Peyer's patch (tissue), 4 donors: Measurements from ENCODE around the gene CDH23. TPM values are rescaled to one million over a fixed set of nuclear protein-coding genes. Genes with fewer than 3 reads are reported as not detected.

Experiments
- DNase-seq, 3 donors: peaks; one replicate each; pipeline ENCODE4 v3.0.0-alpha.2; 2017 to 2019
- H3K27ac ChIP-seq, 4 donors: fragments of 200-600 bp; sonication (generic); one replicate each; pipeline ENCODE4 v1.5.1; 2016 to 2019
- H3K27me3 ChIP-seq, 2 donors: fragments of 200-600 bp; sonication (generic); one replicate each; pipeline ENCODE4 v1.5.1; 2019
- H3K36me3 ChIP-seq, 3 donors: fragments of 200-600 bp; sonication (generic); one replicate each; pipeline ENCODE4 v1.5.1; 2016 to 2019
- H3K4me1 ChIP-seq, 4 donors: fragments of 200-600 bp; sonication (generic); one replicate each; pipeline ENCODE4 v1.5.1; 2016 to 2019
- H3K4me3 ChIP-seq, 4 donors: fragments of 200-600 bp; sonication (generic); 1 replicate in 3 of 4; 2 replicates in 1 of 4; pipeline ENCODE4 v1.5.1; 2016 to 2019; ENCODE audit warnings: mild to moderate bottlenecking in 1 of 4
- H3K9me3 ChIP-seq, 4 donors: fragments of 200-600 bp; sonication (generic); one replicate each; pipeline ENCODE4 v1.5.1; 2016 to 2019; ENCODE audit warnings: mild to moderate bottlenecking in 1 of 4
- POLR2A ChIP-seq, 2 donors: fragments of 450-650 bp; IDR thresholded peaks; one replicate each; pipeline ENCODE4 v1.5.1; 2017; ENCODE audit warnings: antibody characterized with exemption in 2 of 2, mild to moderate bottlenecking in 2 of 2, moderate library complexity in 2 of 2
- total RNA-seq, 4 donors: library from RNA; depleted of rRNA; stranded (reverse); fragments of >200 nt; gene quantifications; one replicate each; pipeline ENCODE4 v1.1.0, GENCODE V29; 2016
- TF ChIP-seq, protein P1 (sequence below), 6 experiments: fragments of 450-650 bp in 4 of 6; fragments of 200-600 bp in 2 of 6; sonication (generic) in 1 of 6; IDR thresholded peaks; one replicate each; pipeline ENCODE4 v1.5.1; 2017 to 2019; ENCODE audit warnings: antibody characterized with exemption in 6 of 6, mild to moderate bottlenecking in 3 of 6, moderate library complexity in 1 of 6

CDH23 gene
- total RNA-seq, 4 donors from 2014 or later = 3.2 to 9.9 (median 5.4) TPM

DNA sequence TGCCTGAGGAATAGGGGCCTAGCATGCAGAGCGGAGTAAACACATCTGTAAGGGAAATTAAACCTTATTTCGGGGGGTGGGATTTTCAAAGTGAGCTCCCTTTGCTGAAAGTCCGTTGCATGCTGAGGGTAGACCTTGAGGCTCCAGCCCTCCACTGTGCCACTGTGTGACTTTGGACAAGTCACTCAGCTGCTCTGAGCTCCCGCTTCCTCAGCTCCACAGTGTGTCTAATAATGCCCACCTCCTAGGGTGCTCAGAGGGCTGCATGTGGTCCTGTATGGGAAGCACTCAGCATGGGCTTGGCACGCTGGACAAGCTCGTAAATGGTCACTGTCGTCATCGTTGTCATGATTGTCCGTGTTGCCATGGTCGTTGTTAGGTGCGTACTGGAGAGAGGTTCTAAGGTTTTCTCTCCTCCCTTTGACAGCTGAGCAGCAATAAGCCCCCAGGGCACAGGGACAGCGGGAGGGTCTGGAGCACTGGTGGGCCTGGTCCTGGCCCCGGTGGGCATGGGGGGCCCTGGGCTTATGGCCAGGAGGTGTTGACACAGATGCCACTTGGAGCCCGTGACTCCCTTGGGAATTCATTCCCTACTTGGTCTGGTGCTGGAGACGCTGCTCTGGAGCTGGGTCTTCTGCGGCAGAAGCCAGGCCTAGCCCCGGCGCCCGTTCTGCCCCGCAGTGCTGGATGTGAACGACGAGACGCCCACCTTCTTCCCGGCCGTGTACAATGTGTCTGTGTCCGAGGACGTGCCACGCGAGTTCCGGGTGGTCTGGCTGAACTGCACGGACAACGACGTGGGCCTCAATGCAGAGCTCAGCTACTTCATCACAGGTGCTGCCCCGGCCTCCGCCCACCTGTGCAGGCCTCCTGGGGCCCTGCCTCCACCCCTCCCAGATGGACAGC is 309.7 kb downstream of the CDH23 start:
- Histone ChIP-seq H3K36me3 (no peaks in the 10 kb centered on the region), H3K4me1 (peaks cover 0 to 10% (median 3%) of the 10 kb centered on the region in 4 donors), H3K27ac (no peak overlapping the region), H3K9me3 (no peaks in the 10 kb centered on the region), H3K4me3 (no peak overlapping the region), H3K27me3 (no peaks in the 10 kb centered on the region)
- DNase-seq = no peak
- TF ChIP-seq POLR2A (IDR thresholded peaks at IDR 0.05) = no peak
- TF ChIP-seq, protein P1, sequence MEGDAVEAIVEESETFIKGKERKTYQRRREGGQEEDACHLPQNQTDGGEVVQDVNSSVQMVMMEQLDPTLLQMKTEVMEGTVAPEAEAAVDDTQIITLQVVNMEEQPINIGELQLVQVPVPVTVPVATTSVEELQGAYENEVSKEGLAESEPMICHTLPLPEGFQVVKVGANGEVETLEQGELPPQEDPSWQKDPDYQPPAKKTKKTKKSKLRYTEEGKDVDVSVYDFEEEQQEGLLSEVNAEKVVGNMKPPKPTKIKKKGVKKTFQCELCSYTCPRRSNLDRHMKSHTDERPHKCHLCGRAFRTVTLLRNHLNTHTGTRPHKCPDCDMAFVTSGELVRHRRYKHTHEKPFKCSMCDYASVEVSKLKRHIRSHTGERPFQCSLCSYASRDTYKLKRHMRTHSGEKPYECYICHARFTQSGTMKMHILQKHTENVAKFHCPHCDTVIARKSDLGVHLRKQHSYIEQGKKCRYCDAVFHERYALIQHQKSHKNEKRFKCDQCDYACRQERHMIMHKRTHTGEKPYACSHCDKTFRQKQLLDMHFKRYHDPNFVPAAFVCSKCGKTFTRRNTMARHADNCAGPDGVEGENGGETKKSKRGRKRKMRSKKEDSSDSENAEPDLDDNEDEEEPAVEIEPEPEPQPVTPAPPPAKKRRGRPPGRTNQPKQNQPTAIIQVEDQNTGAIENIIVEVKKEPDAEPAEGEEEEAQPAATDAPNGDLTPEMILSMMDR (IDR thresholded peaks at IDR 0.05) = no peak

DNA sequence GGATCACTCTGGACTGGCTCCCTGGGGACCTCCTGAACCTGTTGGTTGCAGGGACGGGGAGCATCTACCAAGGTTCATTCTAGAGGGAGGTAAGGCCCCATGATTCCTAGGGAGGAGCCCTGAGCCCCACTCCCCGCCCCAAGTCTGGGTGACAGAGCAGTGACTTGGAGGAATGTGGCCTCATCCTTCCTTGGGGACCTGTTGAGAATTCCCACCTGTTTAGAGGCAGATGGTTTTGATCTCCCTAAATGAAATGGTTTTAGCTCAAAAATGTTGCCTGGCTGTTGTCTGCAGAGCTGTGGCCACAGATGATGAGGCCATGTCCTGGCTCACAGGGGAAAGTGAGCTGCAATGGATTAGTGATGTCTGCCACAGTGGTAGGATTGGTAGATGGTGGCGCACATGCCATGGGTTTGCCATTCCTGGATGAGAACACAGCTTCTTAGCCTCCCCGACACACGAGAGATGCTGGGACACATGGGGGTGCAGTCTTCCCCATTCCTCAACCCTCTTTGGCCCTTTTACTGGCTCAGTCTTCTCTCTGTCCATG is 310.6 kb downstream of the CDH23 start:
- Histone ChIP-seq H3K4me3 (no peak overlapping the region), H3K9me3 (no peaks in the 10 kb centered on the region), H3K27me3 (no peaks in the 10 kb centered on the region), H3K36me3 (no peaks in the 10 kb centered on the region), H3K27ac (no peak overlapping the region), H3K4me1 (peaks cover 0 to 10% (median 4%) of the 10 kb centered on the region in 4 donors)
- no peak for DNase-seq
- TF ChIP-seq POLR2A (IDR thresholded peaks at IDR 0.05) = no peak
- TF ChIP-seq, protein P1 (IDR thresholded peaks at IDR 0.05) = no peak

DNA sequence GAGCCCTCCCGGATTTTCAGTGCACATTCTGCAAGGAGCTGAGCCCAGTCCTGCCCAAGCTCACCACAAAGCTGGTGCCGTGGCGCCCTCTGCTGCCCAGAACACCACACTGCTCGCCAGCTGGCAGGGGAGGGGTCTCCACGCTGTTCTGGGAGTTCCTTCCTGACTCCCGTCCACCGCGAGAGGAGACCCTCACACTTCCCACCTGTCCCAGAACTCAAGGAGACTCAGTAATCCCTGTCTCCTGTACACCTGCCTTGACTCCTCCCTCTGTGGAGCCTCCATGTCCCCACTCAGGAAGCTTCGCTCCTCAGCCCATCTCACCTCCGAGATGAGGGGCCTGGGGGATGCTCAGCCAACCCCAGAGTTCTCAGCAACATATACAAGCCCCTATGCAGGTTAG is 311.6 kb downstream of the CDH23 start:
- TF ChIP-seq POLR2A (IDR thresholded peaks at IDR 0.05) = no peak
- TF ChIP-seq, protein P1 (IDR thresholded peaks at IDR 0.05) = peak; percentile 89 to 97 (median 91)
- Histone ChIP-seq H3K4me1 (peaks cover 0 to 17% (median 12%) of the 10 kb centered on the region in 4 donors), H3K4me3 (no peak overlapping the region), H3K36me3 (no peaks in the 10 kb centered on the region), H3K27me3 (no peaks in the 10 kb centered on the region), H3K27ac (no peak overlapping the region), H3K9me3 (no peaks in the 10 kb centered on the region)
- peak; percentile 68 to 81 (median 78) for DNase-seq

DNA sequence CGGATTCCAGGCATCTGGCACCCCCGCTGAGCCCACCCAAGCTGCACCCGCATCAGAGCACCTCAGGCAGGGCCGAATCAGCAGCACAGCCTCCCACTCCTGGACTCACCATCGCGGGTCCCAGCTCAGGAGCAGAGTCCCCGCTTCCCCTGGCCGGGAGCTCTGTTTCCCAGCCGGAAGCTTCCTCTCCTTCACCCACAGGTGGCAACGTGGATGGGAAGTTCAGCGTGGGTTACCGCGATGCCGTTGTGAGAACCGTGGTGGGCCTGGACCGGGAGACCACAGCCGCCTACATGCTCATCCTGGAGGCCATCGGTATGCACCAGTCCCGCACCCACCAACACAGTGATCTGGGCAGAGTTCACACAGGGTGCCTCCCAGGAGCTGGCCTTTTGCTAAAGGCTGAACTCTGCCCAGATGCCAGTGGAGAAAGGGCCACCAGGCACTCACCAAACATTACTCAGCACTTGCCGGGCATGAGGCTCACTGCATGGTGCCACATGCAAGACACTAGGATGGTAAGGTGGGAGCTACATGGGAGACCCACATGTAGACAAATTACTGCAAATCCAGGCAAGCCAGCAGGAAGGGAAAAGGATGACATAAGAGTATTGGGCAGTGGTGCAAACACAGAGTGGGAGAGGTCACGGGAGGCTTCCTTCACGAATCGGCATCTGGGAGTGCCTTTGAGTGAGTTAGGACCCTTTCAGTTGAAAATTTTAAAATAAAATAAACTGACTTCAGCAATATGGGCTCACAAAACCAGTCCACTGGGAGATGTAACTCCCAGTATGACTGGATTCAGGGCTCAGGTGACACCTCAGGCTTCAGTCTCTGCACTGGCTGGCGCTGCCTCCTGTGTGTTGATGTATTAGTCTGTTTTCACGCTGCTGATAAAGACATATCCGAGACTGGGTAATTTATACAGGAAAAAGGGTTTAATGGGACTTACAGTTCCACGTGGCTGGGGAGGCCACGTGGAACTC is 312.5 kb downstream of the CDH23 start:
- H3K4me1 ChIP-seq = peaks cover 3 to 26% (median 20%) of the 10 kb centered on the region in 4 donors
- peak overlapping the region in 1 of 4 donors; percentile 14 for H3K4me3 ChIP-seq
- peak in 1 of 3 donors; percentile 63 for DNase-seq
- peak overlapping the region in 1 of 4 donors; percentile 14 for H3K27ac ChIP-seq
- H3K36me3 ChIP-seq = no peaks in the 10 kb centered on the region
- no peaks in the 10 kb centered on the region for H3K27me3 ChIP-seq
- peak in 1 of 2 donors; percentile 10 for TF ChIP-seq POLR2A (IDR thresholded peaks at IDR 0.05)
- TF ChIP-seq, protein P1 (IDR thresholded peaks at IDR 0.05) = peak in 2 of 6 experiments; percentile 17 to 31
- no peaks in the 10 kb centered on the region for H3K9me3 ChIP-seq

DNA sequence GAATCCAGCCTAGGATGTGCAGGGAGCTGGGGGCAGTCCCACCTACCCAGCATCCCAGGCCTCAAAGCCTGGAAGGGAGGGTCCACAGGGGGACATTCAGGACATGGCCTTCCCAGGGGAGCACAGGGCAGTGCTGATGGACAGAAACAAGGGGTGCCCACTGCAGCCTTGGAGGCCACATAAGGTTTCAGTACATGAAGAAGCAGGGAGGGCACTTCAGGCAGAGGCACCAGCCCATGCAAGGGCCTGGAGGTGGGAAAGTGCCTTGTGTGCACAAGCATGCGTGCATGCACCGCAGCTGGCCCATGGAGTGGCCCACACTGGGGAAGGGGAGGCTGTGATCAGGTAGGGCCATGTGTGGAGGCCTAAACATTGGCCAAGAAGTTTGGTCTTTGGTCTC is 313.8 kb downstream of the CDH23 start:
- no peak for DNase-seq
- TF ChIP-seq, protein P1 (IDR thresholded peaks at IDR 0.05) = no peak
- TF ChIP-seq POLR2A (IDR thresholded peaks at IDR 0.05) = no peak
- no peak overlapping the region for H3K27ac ChIP-seq

More for the DNA sequence above, 313.8 kb downstream of the CDH23 start:
- H3K27me3 ChIP-seq = no peaks in the 10 kb centered on the region
- H3K4me1 ChIP-seq = peaks cover 5 to 37% (median 30%) of the 10 kb centered on the region in 4 donors
- H3K4me3 ChIP-seq = no peak overlapping the region
- no peaks in the 10 kb centered on the region for H3K36me3 ChIP-seq
- H3K9me3 ChIP-seq = no peaks in the 10 kb centered on the region
